Esophagus squamous epithelium (tissue), 4 donors: Measurements from ENCODE around the gene RPGRIP1.

Experiments
- POLR2A ChIP-seq, 4 donors: fragments of 450-650 bp; IDR thresholded peaks; one replicate each; pipeline ENCODE4 v1.6.1; 2017; ENCODE audit warnings: antibody characterized with exemption in 4 of 4, mild to moderate bottlenecking in 4 of 4, moderate library complexity in 3 of 4
- TF ChIP-seq, protein P1 (sequence below), 6 experiments: fragments of 450-650 bp in 4 of 6; fragments of 200-600 bp in 2 of 6; sonication (generic) in 2 of 6; IDR thresholded peaks; one replicate each; pipeline ENCODE4 v1.5.1; 2016 to 2019; ENCODE audit warnings: antibody characterized with exemption in 6 of 6, mild to moderate bottlenecking in 4 of 6, moderate library complexity in 4 of 6

DNA sequence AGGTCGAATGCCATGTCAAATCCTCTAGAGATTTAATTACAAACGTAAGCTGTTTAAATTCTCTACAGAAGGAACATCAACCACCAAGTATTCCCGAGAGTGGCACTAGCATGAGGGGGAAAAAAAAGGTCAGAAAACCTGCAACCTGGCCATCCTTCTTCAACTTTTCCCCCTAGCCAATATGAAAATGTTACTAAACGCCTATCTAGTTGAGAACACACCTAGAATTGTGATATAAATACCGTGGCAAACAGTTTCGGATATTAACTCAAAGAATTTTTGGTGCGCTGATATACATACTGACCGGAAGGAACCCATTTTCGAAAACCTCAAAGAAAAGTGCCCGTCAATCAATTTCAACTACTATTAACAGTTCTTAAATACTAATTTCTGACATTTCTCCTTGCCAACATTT, 12.4 kb upstream of the RPGRIP1 start:
- TF ChIP-seq, protein P1, sequence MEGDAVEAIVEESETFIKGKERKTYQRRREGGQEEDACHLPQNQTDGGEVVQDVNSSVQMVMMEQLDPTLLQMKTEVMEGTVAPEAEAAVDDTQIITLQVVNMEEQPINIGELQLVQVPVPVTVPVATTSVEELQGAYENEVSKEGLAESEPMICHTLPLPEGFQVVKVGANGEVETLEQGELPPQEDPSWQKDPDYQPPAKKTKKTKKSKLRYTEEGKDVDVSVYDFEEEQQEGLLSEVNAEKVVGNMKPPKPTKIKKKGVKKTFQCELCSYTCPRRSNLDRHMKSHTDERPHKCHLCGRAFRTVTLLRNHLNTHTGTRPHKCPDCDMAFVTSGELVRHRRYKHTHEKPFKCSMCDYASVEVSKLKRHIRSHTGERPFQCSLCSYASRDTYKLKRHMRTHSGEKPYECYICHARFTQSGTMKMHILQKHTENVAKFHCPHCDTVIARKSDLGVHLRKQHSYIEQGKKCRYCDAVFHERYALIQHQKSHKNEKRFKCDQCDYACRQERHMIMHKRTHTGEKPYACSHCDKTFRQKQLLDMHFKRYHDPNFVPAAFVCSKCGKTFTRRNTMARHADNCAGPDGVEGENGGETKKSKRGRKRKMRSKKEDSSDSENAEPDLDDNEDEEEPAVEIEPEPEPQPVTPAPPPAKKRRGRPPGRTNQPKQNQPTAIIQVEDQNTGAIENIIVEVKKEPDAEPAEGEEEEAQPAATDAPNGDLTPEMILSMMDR (IDR thresholded peaks at IDR 0.05): no peak
- no peak for TF ChIP-seq POLR2A (IDR thresholded peaks at IDR 0.05)
